HCT116 (cell line): Measurements from ENCODE around the gene SULT2B1.

Source experiments
- RAD21 ChIP-seq: IDR thresholded peaks from 2 replicates; pipeline ENCODE4 v1.6.1; 2012; ENCODE audit warnings: low read depth, mild to moderate bottlenecking
- SRF ChIP-seq: IDR thresholded peaks from 2 replicates; pipeline ENCODE4 v1.6.1; 2012; ENCODE audit warnings: low read depth
- TF ChIP-seq, protein P1 (sequence below), 3 experiments: fragments of 200-600 bp in 1 of 3; sonication (generic) in 1 of 3; IDR thresholded peaks in 2 of 3; conservative IDR thresholded peaks in 1 of 3; 2 replicates each; pipeline ENCODE4 v1.5.1; 2012 to 2017; ENCODE audit warnings: low read depth in 2 of 3, low read length in 2 of 3, antibody characterized with exemption in 1 of 3, borderline replicate concordance in 1 of 3, control low read depth in 1 of 3, mild to moderate bottlenecking in 1 of 3, mixed read lengths in 1 of 3, mixed run types in 1 of 3, moderate library complexity in 1 of 3; ENCODE audit not compliant: insufficient read depth in 1 of 3

DNA sequence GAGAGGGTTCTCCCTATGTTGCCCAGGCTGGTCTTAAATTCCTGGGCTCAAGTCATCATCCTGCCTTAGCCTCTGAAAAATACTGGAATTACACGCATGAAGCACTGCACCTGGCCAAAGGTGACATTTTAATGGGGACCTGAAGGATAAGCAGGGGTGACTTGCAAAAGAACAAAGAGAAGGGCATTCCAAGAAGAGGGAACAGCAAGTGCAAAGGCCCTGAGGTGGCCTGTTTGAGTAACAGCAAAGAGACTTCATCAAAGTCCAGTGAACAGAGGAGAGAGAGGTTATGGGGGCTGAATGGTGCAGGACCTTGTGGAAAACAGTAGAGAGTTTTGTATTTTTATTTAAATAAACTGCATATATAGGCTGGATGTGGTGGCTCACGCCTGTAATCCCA is 89.9 kb downstream of the SULT2B1 start:
- TF ChIP-seq, protein P1, sequence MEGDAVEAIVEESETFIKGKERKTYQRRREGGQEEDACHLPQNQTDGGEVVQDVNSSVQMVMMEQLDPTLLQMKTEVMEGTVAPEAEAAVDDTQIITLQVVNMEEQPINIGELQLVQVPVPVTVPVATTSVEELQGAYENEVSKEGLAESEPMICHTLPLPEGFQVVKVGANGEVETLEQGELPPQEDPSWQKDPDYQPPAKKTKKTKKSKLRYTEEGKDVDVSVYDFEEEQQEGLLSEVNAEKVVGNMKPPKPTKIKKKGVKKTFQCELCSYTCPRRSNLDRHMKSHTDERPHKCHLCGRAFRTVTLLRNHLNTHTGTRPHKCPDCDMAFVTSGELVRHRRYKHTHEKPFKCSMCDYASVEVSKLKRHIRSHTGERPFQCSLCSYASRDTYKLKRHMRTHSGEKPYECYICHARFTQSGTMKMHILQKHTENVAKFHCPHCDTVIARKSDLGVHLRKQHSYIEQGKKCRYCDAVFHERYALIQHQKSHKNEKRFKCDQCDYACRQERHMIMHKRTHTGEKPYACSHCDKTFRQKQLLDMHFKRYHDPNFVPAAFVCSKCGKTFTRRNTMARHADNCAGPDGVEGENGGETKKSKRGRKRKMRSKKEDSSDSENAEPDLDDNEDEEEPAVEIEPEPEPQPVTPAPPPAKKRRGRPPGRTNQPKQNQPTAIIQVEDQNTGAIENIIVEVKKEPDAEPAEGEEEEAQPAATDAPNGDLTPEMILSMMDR (IDR thresholded peaks at IDR 0.05 in 2 of 3, conservative IDR thresholded peaks at IDR 0.05 in 1 of 3; ENCODE audit: borderline replicate concordance in 1 of 3, insufficient read depth in 1 of 3, low read depth in 2 of 3, low read length in 2 of 3), result no peak
- TF ChIP-seq SRF, result no peak
- TF ChIP-seq RAD21, result no peak
